ENCODE results near the gene ANKS6.

DNA sequence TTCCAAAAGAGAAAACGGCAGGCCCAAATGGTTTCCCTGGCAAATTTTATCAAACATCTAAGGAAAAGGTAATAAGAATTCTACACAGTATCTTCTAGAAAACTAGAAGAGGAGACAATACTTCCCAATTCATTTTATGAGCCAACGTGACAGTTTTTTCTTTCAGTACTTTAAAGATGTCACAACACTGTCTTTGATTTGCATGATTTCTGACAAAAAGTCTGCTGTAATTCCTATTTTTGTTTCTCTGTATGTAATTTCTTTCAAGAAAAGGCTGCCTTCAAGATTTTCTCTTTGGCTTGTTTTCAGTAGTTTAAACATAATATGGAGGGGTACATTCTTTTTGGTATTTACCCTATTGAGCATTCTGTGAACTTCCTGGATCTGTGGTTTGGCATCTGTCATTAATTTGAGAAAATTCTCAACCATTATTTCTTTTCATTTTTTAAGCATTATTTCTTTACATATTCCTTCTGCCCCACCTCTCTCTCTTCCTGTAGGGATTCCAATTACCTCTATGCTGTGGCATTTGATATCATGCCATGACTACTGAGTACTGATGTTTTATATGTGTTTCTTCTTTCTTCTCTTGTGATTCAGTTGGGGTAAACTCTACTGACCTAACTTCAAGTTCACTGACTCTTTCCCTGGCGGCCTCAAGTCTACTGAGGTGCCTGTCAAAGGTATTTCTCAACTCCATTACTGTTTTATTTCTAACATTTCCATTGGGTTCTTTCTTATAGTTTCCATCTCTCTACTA, 32.2 kb downstream of the ANKS6 start:
- TF ChIP-seq, protein P1, sequence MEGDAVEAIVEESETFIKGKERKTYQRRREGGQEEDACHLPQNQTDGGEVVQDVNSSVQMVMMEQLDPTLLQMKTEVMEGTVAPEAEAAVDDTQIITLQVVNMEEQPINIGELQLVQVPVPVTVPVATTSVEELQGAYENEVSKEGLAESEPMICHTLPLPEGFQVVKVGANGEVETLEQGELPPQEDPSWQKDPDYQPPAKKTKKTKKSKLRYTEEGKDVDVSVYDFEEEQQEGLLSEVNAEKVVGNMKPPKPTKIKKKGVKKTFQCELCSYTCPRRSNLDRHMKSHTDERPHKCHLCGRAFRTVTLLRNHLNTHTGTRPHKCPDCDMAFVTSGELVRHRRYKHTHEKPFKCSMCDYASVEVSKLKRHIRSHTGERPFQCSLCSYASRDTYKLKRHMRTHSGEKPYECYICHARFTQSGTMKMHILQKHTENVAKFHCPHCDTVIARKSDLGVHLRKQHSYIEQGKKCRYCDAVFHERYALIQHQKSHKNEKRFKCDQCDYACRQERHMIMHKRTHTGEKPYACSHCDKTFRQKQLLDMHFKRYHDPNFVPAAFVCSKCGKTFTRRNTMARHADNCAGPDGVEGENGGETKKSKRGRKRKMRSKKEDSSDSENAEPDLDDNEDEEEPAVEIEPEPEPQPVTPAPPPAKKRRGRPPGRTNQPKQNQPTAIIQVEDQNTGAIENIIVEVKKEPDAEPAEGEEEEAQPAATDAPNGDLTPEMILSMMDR (IDR thresholded peaks at IDR 0.05 in 8 of 11, conservative IDR thresholded peaks at IDR 0.05 in 3 of 11): no peak
- TF ChIP-seq POLR2A (IDR thresholded peaks at IDR 0.05) (no peak), POLR2AphosphoS5 (IDR thresholded peaks at IDR 0.05) (no peak)

Data from spleen (tissue), 7 donors.